NB4 (cell line): ENCODE measurements around the gene TAF4.
"Not testable (repeated sequence)": the region's sequence is repeated elsewhere in the genome, so short reads cannot be mapped to it uniquely, and the experiment has no call there.

Experiments used
- MYC ChIP-seq: IDR thresholded peaks from 2 replicates; pipeline ENCODE4 v1.6.1; 2011; ENCODE audit warnings: low read depth, low read length
- POLR2A ChIP-seq: IDR thresholded peaks from 2 replicates; pipeline ENCODE4 v1.6.1; 2011; ENCODE audit warnings: mild to moderate bottlenecking; ENCODE audit not compliant: insufficient read length; ENCODE audit errors: extremely low read depth
- TF ChIP-seq, protein P1 (sequence below): IDR thresholded peaks from one replicate; pipeline ENCODE4 v1.5.1; 2012; ENCODE audit warnings: low read depth, low read length
- TF ChIP-seq, protein P2 (sequence below): IDR thresholded peaks from 2 replicates; pipeline ENCODE4 v1.6.1; 2011; ENCODE audit warnings: low read depth, low read length

DNA sequence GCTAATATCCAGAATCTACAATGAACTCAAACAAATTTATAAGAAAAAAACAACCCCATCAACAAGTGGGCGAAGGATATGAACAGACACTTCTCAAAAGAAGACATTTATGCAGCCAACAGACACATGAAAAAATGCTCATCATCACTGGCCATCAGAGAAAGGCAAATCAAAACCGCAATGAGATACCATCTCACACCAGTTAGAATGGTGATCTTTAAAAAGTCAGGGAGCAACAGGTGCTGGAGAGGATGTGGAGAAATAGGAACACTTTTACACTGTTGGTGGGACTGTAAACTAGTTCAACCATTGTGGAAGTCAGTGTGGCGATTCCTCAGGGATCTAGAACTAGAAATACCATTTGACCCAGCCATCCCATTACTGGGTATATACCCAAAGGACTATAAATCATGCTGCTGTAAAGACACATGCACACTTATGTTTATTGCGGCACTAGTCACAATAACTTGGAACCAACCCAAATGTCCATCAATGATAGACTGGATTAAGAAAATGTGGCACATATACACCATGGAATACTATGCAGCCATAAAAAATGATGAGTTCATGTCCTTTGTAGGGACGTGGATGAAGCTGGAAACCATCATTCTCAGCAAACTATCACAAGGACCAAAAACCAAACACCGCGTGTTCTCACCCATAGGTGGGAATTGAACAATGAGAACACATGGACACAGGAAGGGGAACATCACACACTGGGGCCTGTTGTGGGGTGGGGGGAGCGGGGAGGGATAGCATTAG is 6.2 kb upstream of the TAF4 start:
- TF ChIP-seq, protein P1, sequence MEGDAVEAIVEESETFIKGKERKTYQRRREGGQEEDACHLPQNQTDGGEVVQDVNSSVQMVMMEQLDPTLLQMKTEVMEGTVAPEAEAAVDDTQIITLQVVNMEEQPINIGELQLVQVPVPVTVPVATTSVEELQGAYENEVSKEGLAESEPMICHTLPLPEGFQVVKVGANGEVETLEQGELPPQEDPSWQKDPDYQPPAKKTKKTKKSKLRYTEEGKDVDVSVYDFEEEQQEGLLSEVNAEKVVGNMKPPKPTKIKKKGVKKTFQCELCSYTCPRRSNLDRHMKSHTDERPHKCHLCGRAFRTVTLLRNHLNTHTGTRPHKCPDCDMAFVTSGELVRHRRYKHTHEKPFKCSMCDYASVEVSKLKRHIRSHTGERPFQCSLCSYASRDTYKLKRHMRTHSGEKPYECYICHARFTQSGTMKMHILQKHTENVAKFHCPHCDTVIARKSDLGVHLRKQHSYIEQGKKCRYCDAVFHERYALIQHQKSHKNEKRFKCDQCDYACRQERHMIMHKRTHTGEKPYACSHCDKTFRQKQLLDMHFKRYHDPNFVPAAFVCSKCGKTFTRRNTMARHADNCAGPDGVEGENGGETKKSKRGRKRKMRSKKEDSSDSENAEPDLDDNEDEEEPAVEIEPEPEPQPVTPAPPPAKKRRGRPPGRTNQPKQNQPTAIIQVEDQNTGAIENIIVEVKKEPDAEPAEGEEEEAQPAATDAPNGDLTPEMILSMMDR = not testable (repeated sequence)
- not testable (repeated sequence) for TF ChIP-seq MYC, POLR2A
- TF ChIP-seq, protein P2, sequence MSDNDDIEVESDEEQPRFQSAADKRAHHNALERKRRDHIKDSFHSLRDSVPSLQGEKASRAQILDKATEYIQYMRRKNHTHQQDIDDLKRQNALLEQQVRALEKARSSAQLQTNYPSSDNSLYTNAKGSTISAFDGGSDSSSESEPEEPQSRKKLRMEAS = not testable (repeated sequence)
